NCI-H748 treated with DMSO at 0.1 percent for 48 hours (cell line): ENCODE measurements around the gene CEP250.
A peak's percentile ranks its signal among the peaks of the same experiment; 100 is the strongest.
"Not testable (repeated sequence)": the region's sequence is repeated elsewhere in the genome, so short reads cannot be mapped to it uniquely, and the experiment has no call there.

Experiments used
- DNase-seq: peaks from one replicate; lab custom pipeline; 2025; lab: John Stamatoyannopoulos, UW

Gene CEP250

GRCh38 chr20:35525639-35526038, 70.2 kb downstream of the CEP250 start:
- DNase-seq = no peak

GRCh38 chr20:35527122-35527769, 71.8 kb downstream of the CEP250 start:
- DNase-seq = no peak

- DNase-seq = no peak
Measured at GRCh38 chr20:35529552-35529951, 74.2 kb downstream of the CEP250 start, which contains the start of gene C20orf173. Gene C20orf173 (minus strand): TSS chr20:35529652. CDS start chr20:35529373, 279 bp downstream.

- peak; percentile 84 for DNase-seq
Measured at GRCh38 chr20:35539756-35540212, 84.4 kb downstream of the CEP250 start.

- no peak for DNase-seq
Measured at GRCh38 chr20:35541118-35541782, 85.9 kb downstream of the CEP250 start.

- peak; percentile 94 for DNase-seq
Measured at GRCh38 chr20:35541783-35542662, 86.6 kb downstream of the CEP250 start, which contains the start of gene ERGIC3. Gene ERGIC3 (plus strand): TSS chr20:35542078. CDS start chr20:35542098, 20 bp downstream.

- no peak for DNase-seq
Measured at GRCh38 chr20:35542990-35543389, 87.6 kb downstream of the CEP250 start.

GRCh38 chr20:35544436-35544835, 89.0 kb downstream of the CEP250 start:
- no peak for DNase-seq

GRCh38 chr20:35544941-35545340, 89.5 kb downstream of the CEP250 start:
- not testable (repeated sequence) for DNase-seq

- DNase-seq = no peak
Measured at GRCh38 chr20:35546127-35546526, 90.7 kb downstream of the CEP250 start.

- DNase-seq = no peak
Measured at GRCh38 chr20:35547329-35547728, 91.9 kb downstream of the CEP250 start.

- no peak for DNase-seq
Measured at GRCh38 chr20:35551503-35551902, 96.1 kb downstream of the CEP250 start.

GRCh38 chr20:35552914-35553313, 97.5 kb downstream of the CEP250 start:
- DNase-seq = no peak

- DNase-seq = not testable (repeated sequence)
Measured at GRCh38 chr20:35555461-35555860, 100.1 kb downstream of the CEP250 start.

- no peak for DNase-seq
Measured at GRCh38 chr20:35555951-35556645, 100.7 kb downstream of the CEP250 start.

GRCh38 chr20:35556871-35557270, 101.5 kb downstream of the CEP250 start:
- DNase-seq = no peak

GRCh38 chr20:35558451-35558850, 103.1 kb downstream of the CEP250 start:
- DNase-seq = no peak

GRCh38 chr20:35559042-35559693, 103.8 kb downstream of the CEP250 start:
- DNase-seq = no peak

GRCh38 chr20:35560105-35560511, 104.7 kb downstream of the CEP250 start:
- no peak for DNase-seq

GRCh38 chr20:35560541-35560940, 105.1 kb downstream of the CEP250 start:
- no peak for DNase-seq

GRCh38 chr20:35561268-35561667, 105.9 kb downstream of the CEP250 start:
- no peak for DNase-seq
